PC-9 (cell line): Measurements from ENCODE around the gene ZACN. TPM values are rescaled to one million over a fixed set of nuclear protein-coding genes. Genes with fewer than 3 reads are reported as not detected.

Source experiments
- BruUV-seq: library from RNA; stranded (reverse); fragments of 400-500 nt; replicated peaks from 2 replicates; lab custom pipeline; 2021; lab: Mats Ljungman, UMichigan
- CTCF ChIA-PET: fragments of 300-600 bp; sonication (Branson Sonifier 250); formaldehyde crosslinking; loops from one replicate; lab custom pipeline; 2022; ENCODE audit warnings: antibody characterized with exemption; lab: Charles Lee
- POLR2A ChIA-PET: fragments of 300-600 bp; sonication (Branson Sonifier 250); formaldehyde crosslinking; loops from one replicate; lab custom pipeline; 2022; ENCODE audit warnings: antibody characterized with exemption; ENCODE audit not compliant: unreplicated experiment; lab: Charles Lee
- DNase-seq, 2 experiments: peaks; one replicate each; pipeline versions ENCODE4 v3.0.0 to v3.0.0-alpha.2; 2015 to 2022; ENCODE audit warnings: mixed read lengths in 1 of 2
- H2AFZ ChIP-seq: fragments of 200-600 bp; sonication (generic); 2 replicates; pipeline ENCODE4 v1.8.1; 2017; ENCODE audit warnings: antibody characterized with exemption
- H3F3A ChIP-seq: fragments of 200-600 bp; sonication (generic); 2 replicates; pipeline ENCODE4 v1.8.1; 2017; ENCODE audit warnings: antibody characterized with exemption, mild to moderate bottlenecking, low read depth; ENCODE audit not compliant: insufficient read depth
- H3K27ac ChIP-seq: fragments of 200-600 bp; sonication (generic); 2 replicates; pipeline ENCODE4 v1.6.1; 2016; ENCODE audit warnings: mixed run types
- H3K27me3 ChIP-seq: fragments of 200-600 bp; sonication (generic); 2 replicates; pipeline ENCODE4 v1.6.1; 2016; ENCODE audit warnings: low read depth, mixed run types; ENCODE audit not compliant: insufficient read depth
- H3K36me3 ChIP-seq: fragments of 200-600 bp; sonication (generic); 2 replicates; pipeline ENCODE4 v1.6.1; 2016; ENCODE audit warnings: low read depth, mixed run types
- H3K4me1 ChIP-seq: fragments of 200-600 bp; sonication (generic); replicated peaks from 2 replicates; pipeline ENCODE4 v1.6.1; 2016; ENCODE audit warnings: mixed run types; ENCODE audit not compliant: insufficient read depth
- H3K4me2 ChIP-seq: fragments of 200-600 bp; sonication (generic); 2 replicates; pipeline ENCODE4 v1.6.1; 2017; ENCODE audit warnings: mixed run types
- H3K4me3 ChIP-seq: fragments of 200-600 bp; sonication (generic); 2 replicates; pipeline ENCODE4 v1.6.1; 2016; ENCODE audit warnings: mixed run types
- H3K79me2 ChIP-seq: fragments of 200-600 bp; sonication (generic); 2 replicates; pipeline ENCODE4 v1.6.1; 2017; ENCODE audit warnings: low read depth, mixed run types
- H3K9me2 ChIP-seq: fragments of 200-600 bp; sonication (generic); 2 replicates; pipeline ENCODE4 v1.8.1; 2017; ENCODE audit warnings: mild to moderate bottlenecking; ENCODE audit not compliant: insufficient read depth
- H3K9me3 ChIP-seq: fragments of 200-600 bp; sonication (generic); 2 replicates; pipeline ENCODE4 v1.8.1; 2016; ENCODE audit warnings: low read depth; ENCODE audit not compliant: insufficient read depth
- H4K20me1 ChIP-seq: fragments of 200-600 bp; sonication (generic); 2 replicates; pipeline ENCODE4 v1.8.1; 2017; ENCODE audit not compliant: insufficient read depth
- CTCF ChIP-seq: fragments of 200-600 bp; sonication (generic); conservative IDR thresholded peaks from 2 replicates; pipeline ENCODE4 v1.6.1; 2017; ENCODE audit warnings: mixed run types, antibody characterized with exemption, mild to moderate bottlenecking, moderate library complexity
- EZH2 ChIP-seq: fragments of 200-600 bp; sonication (generic); IDR thresholded peaks from 2 replicates; pipeline ENCODE4 v1.8.0; 2017; ENCODE audit warnings: antibody characterized with exemption, low read depth
- intact Hi-C: fragments of 100-400 bp; cut with micrococcal nuclease; formaldehyde crosslinking; loops from one replicate; pipeline ENCODE4 v1.10.0; 2022; ENCODE audit not compliant: unreplicated experiment
- microRNA-seq: library from miRNA; unstranded; fragments of <30 nt; microRNA quantifications from one replicate; pipeline ENCODE4 v1.2.0, GENCODE V29; 2021; ENCODE audit warnings: borderline number of aligned reads, borderline replicate concordance
- total RNA-seq: library from RNA; stranded (reverse); gene quantifications from 2 replicates; pipeline ENCODE4 v1.2.3, GENCODE V29; 2021

ZACN gene
- total RNA-seq, 1 experiment from 2014 or later: not detected

GRCh38 chr17:76131692-76132573 lies 53.0 kb downstream of the ZACN start:
- peak; percentile 52 to 75 for DNase-seq
- peaks cover 28% of the 10 kb centered on the region for H3K4me1 ChIP-seq
- H3K36me3 ChIP-seq: no peaks in the 10 kb centered on the region
- CTCF ChIA-PET: interaction anchor here (0.5 to 1.3 kb wide), 5 partner anchors 8 to 148 kb away, joined by 3 to 8 read pairs (median 3); no protein-coding TSS in a partner anchor
- no peaks in the 10 kb centered on the region for H4K20me1 ChIP-seq
- intact Hi-C loops: loop anchor here (1.0 to 2.0 kb wide), 2 partner anchors 9 to 131 kb away; partner anchors contain the start of gene FOXJ1
- POLR2A ChIA-PET: interaction anchor here (0.6 to 1.6 kb wide), 5 partner anchors 9 to 352 kb away, joined by 4 to 37 read pairs (median 12); partner anchors contain the start of gene FOXJ1
- BruUV-seq: TSS peak; percentile 94
- H3K4me3 ChIP-seq: no peak overlapping the region
- TF ChIP-seq EZH2 (no peak), CTCF (no peak)
- no peaks in the 10 kb centered on the region for H3K9me2 ChIP-seq
- H3K27me3 ChIP-seq: no peaks in the 10 kb centered on the region
- peaks cover 18% of the 10 kb centered on the region for H3F3A ChIP-seq
- H2AFZ ChIP-seq: no peak overlapping the region
- peak overlapping the region; percentile 65 for H3K4me2 ChIP-seq
- H3K79me2 ChIP-seq: no peaks in the 10 kb centered on the region
- no peak overlapping the region for H3K27ac ChIP-seq
- no peaks in the 10 kb centered on the region for H3K9me3 ChIP-seq

Small RNAs within 50 kb of the gene (microRNA-seq; reads per million reads assigned to microRNA genes)
- not detected for gene MIR6868

Other genes starting within 250 kb of the ZACN start
- 94.4 and 108 TPM in 2 replicates for gene UNC13D, start 234.8 kb upstream of the ZACN start, total RNA-seq
- gene WBP2, start 223.8 kb upstream of the ZACN start, total RNA-seq: 114 and 159 TPM in 2 replicates
- 46.1 and 48.3 TPM in 2 replicates for gene TRIM47, start 200.6 kb upstream of the ZACN start, total RNA-seq
- gene TRIM65, start 182.2 kb upstream of the ZACN start, total RNA-seq: 21.1 and 27.1 TPM in 2 replicates
- 127 and 136 TPM in 2 replicates for gene MRPL38, start 174.3 kb upstream of the ZACN start, total RNA-seq
- gene FBF1, start 138.1 kb upstream of the ZACN start, total RNA-seq: 22.5 and 28.7 TPM in 2 replicates
- gene ACOX1, start 100.0 kb upstream of the ZACN start, total RNA-seq: 35.5 and 37.1 TPM in 2 replicates
- 19.6 and 22.7 TPM in 2 replicates for gene TEN1, start 99.9 kb upstream of the ZACN start, total RNA-seq
- 10.3 and 12.3 TPM in 2 replicates for gene CDK3, start 78.3 kb upstream of the ZACN start, total RNA-seq
- 60.8 and 77.8 TPM in 2 replicates for gene EVPL, start 51.9 kb upstream of the ZACN start, total RNA-seq
- gene SRP68, start 6.7 kb upstream of the ZACN start, total RNA-seq: 69.7 and 91.7 TPM in 2 replicates
- gene GALR2, start 4.4 kb upstream of the ZACN start, total RNA-seq: 2.8 and 3.0 TPM in 2 replicates
- gene EXOC7, start 24.6 kb downstream of the ZACN start, total RNA-seq: 118 and 131 TPM in 2 replicates
- 12.5 and 23.7 TPM in 2 replicates for gene FOXJ1, start 62.1 kb downstream of the ZACN start, total RNA-seq
- 5.7 and 7.2 TPM in 2 replicates for gene RNF157, start 161.3 kb downstream of the ZACN start, total RNA-seq
- gene UBALD2, start 186.2 kb downstream of the ZACN start, total RNA-seq: 110 and 134 TPM in 2 replicates
- gene QRICH2, start 229.1 kb downstream of the ZACN start, total RNA-seq: 2.7 and 3.3 TPM in 2 replicates